ENCODE results near the gene LIN7C.
"Not testable (repeated sequence)": the region's sequence is repeated elsewhere in the genome, so short reads cannot be mapped to it uniquely, and the experiment has no call there.

Gene LIN7C

DNA sequence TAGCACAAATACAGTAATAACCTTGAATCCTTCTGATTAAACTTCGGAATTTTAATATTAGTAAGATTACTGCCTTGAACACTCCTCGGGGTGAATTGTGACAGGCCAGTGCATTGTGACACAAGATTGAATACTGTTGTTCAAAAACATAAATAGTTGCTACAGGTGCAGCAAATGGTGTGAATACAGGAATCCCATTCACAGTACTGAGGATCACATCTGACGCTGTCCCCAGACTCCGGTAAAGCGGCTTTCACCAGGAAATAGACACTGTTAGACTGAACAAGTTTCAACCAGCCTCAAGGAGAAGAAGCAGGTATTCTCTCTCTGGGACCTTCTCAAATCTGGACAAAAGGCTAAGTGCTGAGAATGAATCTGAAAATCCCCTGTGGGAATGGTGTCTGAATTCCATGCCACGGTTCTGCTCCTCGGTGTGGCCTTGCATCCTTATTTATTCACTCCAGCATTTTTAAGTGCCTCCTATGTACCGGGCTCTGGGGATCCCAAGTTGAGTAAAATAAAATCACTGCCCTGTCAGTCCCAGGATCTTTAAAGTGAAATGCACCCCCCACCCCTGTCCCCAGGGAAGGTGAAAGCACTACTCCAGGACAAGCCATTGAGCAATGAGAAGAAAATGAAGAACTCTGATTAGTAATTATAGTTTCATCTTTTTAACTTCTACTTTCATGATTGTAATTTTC, 37.4 kb downstream of the LIN7C start:
- DNase-seq: no peak

DNA sequence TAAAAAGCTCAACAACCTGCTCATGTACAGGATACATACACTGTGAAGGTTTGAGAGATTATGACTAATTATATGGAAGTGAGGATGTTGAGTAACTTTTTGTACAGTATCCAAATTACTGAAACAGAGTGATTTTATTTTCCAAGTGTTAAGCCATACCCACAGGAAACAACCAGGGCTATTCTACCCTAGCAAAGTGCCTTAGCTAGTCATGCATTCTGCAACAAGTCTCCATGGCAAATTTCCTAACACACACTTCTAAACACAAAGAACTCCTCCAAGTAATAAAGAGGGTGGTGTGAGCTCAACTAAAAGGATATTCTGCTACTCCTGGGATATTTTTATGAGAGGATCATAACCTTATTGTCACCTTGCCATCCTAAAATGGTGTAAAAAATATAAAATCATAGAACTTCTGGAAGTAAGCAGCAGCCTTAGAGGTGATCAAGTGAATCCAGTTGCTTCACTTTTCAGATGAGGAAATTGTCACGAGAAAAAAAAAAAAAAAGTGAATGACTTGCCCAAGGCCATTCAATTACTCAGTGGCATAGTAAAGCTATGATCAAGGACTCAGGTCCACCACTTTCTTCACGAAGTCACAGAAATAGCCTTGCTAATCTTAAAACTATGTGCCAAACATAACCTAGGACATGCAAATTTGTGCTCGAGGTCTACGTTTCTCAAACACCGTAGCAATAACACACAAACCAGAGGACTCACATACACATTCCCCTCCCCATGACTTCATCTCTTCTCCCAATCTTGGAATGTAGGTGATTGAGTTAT, 38.2 kb downstream of the LIN7C start:
- no peak for DNase-seq

DNA sequence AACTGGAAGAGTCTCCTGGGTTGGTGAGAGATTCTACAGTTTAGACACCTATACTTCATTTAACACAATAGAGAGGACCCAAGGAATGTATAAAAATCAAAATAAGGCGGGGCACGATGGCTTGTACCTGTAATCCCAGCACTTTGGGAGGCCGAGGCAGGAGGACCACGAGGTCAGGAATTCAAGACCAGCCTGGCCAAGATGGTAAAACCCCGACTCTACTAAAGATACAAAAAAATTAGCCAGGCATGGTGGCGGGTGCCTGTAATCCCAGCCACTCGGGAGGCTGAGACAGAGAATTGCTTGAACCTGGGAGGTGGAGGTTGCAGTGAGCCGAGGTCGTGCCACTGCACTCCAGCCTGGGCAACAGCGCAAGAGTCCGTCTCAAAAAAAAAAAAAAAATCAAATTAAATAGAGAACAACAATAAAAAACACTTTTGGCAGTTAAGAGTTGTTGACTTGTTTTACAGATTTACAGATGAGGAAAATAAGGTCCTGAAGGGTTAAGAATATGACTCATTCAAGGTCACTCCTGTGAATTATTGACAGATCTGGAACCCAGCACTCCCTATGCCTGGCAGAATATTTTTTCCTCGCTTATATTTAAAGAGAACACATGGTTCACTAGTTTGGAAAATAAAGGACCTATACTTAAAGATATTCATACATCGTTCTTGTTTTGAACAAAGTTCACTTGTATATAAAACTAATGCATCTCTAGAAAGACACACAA, 39.2 kb downstream of the LIN7C start:
- no peak for DNase-seq

DNA sequence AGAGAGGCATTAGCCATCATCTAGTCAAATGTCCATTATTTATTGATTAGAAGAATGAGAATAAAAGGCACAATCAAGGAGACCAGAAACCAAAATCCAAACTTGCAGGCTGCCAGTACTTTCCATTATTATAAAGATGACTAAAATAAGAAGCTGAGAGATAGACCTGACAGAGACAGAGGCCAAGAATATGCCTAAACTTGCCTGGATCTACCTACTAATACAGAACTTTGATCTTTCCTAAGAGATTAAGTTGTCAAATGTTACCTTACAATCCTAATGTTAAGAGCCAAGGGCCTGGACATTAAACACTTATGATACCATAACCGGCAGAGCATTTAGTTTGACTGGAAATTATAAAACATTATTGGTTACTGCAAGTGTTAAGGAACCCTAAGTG, 40.2 kb downstream of the LIN7C start:
- DNase-seq: no peak

DNA sequence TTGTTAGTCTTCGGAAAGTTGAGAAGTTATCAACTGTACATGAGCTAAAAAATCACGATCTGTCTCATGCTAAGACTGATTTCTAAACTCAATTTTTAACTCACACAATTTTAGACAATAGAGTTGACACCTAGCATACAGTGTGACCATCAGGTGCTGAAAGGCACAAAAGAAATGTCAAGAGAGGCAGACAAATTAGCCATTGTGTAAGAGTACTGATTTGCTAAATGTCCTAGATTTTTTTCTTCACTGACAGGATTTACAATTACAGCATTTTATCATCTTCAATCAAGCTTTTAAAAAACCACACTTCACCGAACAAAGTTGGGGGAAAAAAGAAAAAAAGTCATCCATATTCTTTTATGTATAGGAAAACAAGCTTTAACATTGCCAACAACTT, 40.9 kb downstream of the LIN7C start:
- no peak for DNase-seq

DNA sequence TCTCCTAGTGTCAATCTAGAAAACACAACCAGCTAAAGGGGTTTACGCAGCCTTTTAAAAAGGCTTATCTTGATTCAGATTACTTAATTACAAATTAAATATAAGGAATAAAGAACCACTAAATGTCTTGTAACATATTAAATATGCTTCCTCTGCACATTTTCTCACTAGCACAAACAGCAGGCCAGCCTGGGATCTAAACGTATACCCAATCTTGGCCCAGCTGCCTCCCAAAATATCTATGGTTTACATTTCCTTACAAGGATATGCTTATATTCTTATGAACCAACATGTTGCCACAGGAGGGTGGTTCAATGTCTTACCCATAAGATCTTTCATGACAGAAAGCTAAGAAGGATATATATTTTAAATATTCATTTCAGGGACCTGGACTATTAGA, 41.7 kb downstream of the LIN7C start:
- no peak for DNase-seq

DNA sequence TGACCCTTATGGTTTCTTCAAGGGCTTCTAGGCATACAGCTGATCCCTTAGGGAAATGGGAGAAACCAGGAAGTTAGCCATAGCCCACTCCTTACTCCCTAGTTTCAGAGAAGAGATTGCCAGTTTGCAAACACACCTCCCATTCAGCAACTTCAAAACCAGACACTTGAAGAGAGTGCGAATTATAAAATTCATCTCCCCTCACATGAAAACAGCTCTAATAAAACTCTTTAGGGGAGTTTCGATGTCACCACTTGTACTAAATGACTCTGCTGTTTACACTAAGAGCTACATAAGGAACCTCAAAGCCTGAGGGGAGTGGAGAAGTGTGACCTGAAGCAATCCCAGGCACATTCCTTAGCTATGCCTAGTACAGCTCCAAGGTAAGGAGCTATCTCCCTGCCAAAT, 42.3 kb downstream of the LIN7C start:
- DNase-seq: no peak

DNA sequence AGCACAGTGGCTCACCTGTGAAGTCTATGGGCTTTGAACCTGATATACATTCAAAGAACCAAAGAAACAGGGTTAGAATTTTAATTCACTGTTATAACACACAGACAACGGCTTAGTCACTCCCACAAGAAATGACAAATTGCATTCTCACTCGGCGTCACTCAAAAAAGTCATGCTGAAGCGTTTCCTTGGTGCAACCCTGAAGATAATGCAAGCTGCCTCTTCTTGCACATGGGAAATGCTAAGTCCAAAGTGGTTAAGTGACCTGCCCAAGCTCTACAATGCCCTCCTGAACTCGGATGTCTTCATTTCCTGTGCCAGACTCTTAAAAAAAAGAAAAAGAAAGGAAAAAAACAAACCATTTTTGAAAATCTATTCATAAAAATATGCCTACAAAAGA, 44.0 kb downstream of the LIN7C start:
- DNase-seq: no peak

DNA sequence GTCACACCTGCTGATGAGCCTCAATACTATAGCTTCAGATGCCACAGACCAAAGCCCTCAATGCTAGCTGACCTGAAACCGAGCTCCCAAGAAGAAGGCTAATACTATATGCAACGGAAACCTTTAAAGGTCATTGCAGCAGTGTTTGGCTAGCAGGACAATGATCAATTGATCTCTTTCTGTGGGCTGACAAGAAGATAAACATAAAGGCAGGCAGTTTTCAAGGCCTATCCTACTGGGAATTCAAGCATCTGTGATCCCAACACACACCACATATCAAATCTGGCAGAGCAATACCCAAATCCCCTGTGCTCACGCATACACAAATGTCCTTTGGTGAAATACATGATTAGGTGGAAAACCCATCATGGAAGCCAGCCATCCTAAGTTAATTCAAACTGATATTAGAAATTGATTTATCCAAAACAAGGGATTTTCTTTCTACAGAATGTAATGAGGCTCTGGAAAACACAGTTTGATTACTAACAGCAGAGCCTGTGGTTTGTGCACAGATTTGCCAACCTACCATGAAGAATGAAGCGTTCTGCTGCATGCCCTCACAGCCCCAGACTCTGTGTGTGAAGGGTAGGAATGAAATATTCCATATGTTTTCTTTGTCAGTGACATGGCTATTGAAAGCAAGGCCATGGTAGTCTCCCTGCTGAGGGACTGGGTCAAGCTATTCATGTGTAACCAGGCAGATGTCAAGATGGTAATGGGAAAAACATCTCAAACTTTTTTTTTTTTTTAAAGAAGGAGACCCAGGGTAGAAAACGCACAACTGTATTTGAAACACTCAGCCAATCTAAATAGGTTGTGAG, 46.2 kb downstream of the LIN7C start:
- no peak for DNase-seq

DNA sequence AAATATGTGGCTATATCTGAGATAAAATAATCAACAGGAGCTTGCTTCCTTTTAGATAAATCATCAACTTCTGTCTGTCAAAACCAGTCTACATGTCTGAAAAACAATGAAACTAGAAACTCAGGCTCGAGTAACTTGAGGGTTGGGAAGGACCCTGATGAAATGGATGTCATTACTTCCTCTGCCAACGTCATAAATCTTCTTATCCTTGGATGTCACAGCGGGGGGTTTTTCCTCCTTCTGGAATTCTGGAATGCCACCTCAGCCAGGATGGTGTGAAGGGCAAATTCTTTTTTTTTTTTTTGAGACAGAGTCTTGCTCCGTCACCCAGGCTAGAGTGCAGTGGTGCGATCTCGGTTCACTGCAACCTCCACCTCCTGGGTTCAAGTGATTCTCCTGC, 47.4 kb downstream of the LIN7C start:
- no peak for DNase-seq

DNA sequence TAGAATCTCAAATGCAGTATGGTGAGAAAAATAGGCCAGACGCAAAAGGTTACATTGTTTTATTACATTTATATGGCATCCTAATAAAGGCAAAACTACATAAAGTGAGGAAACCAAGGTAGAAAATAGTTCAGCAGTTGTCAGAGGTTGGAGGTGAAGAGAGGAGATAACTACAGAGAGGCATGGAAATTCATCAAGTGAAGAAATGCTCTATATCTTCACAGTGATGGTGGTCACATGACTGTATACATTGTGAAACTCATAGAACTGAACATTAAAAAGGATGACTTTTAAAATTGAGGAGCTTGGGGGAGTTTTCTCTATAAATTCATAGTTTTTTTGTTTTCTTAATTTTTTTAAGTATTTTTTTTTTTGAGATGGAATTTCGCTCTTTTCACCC, 48.4 kb downstream of the LIN7C start:
- DNase-seq: no peak

DNA sequence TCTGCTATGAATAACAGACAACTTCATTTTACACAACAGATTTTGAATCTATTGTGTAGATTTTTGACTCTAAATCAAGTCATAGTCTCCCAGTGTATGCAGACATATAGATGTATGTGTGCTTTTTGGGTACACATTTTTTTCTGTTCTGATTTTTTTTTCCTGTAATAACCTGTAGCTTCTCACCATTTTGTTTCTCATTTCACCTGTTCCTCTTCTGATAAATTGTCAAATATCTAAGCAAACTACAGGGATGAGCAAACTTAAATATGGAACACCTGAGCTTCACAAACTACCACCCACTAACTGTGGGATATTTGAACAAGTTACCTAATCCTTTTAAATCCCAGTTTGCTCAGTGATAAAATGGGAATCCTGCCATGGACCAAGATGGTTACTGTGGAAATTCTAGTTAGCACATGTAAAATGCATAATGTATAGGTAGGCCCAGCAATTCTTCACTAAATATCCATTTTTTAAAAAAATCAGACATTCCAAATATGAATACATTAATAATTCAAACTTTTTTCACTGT, 49.7 kb downstream of the LIN7C start:
- no peak for DNase-seq

DNA sequence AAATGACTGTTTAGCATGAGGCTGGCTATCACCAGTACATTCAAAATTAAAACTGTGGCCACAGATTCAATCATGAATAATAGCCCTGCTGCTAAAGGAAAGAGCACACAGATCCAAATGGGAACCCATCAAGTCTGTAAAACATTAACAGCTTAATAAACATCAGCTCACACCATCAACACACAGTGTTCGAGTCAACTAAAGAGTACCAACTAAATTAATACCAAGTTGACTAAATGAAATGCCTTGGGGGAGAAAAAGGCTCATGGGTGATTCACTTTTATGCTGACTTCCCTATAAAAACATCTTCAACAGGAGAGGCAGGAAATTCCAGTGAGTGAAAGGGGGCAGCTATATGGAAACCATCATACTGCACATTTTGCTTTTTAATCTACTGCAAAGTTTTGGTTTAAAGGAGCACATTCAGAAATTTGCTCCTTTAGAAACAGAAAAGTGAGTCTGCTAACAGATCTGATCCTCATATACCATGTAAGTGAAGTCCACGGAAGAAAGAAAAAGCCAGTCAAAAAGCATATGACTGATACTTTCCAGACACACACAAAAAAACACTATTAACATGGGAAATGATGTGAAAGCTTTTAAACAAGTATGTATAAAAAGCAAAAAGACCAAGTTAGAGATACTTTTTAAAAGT, 50.3 kb downstream of the LIN7C start:
- no peak for DNase-seq

DNA sequence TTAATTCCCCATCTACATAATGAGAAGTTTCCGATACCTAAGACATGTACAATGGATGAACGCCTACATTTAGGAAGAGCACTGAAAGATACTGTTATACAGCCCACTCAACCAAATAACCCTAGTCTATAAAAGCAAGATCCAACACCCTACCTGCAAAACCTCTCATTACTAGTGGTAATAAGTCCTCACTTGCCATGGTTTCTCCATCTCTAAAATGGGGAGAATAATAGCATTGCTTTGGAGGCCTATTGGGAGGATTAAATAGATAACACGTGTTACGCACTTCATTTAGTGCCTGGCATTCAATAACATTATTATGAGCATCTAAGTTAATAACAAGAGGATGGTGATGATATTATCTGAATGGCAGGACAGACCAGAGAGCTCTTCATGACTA, 50.9 kb downstream of the LIN7C start:
- DNase-seq: no peak

DNA sequence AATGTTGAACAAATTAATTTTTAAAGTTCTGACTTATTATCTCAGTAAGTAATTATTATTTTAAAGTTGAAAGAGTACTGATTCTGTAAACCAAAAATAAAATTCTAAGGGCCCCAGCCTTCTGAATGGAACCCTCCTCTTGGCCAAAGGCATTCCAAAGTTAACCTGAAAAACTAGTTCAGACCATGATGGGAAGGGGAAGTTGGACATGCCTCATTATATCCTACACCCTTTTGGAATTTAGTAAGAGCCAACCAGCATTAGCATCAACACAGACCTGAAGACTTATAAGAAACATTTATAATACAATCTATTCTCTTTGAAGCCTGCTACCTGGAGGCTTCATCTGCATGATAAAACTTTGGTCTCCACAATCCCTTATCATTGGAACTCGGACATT, 52.9 kb downstream of the LIN7C start:
- no peak for DNase-seq

DNA sequence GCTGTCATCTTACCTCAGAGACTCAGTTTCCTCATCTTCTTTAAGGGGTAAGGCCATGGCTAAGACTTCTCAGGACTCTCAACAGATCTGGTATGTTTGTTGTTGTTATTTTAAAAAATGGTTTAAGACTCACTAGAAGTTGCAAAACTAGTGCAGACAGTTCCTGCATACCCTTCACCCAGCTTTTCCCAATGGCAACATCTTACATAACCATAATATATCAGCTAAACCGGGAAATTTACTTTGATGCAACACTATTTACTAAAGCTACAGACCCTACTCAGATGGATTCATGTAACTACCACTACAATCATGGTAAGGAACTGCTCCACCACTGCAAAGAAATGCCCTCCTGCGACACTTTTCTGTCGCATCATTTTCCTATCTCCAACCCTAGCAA, 54.4 kb downstream of the LIN7C start:
- DNase-seq: no peak

DNA sequence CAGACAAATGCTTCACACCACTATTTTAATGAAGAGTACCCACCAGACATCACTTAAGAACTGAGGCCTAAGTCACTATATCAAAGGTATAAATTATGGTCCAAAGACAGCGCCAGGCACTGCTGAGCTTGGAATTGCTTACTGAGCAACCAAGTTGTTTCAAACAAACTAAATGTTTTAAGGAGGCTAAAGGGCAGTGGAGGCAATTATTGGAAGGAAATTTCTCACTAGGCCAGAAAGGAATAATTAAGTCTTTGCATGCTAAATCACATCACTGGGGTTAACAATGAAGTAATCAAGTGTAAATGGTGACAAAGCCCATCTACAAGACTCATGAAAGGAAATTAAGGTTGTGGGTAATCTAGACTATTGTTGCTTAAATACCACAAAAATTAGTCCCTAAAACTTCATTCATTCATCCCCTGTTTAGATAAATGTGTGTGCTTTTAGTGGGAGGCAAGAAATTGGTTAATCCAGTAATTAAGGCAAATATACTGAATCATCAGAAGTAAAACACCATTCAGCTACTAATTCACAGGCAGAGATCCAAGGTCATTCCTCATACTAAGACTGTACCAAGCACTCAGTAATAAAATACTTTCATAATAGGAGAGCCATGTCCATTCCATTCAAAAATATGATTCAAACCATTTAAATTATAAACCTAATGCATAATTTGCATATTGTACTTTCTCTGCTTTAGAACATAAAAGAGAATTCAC, 55.2 kb downstream of the LIN7C start:
- no peak for DNase-seq

DNA sequence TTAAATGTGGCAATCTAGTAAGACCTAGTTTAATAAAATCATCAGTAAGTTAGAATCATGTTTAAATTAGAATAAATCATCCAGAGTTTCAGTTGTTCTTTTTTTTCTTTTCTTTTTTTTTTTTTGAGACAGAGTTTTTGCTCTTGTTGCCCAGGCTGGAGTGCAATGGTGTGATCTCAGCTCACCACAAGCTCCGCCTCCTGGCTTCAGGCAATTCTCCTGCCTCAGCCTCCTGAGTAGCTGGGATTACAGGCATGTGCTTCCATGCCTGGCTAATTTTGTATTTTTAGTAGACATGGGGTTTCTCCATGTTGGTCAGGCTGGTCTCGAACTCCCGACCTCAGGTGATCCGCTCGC, 58.4 kb downstream of the LIN7C start:
- DNase-seq: not testable (repeated sequence)

DNA sequence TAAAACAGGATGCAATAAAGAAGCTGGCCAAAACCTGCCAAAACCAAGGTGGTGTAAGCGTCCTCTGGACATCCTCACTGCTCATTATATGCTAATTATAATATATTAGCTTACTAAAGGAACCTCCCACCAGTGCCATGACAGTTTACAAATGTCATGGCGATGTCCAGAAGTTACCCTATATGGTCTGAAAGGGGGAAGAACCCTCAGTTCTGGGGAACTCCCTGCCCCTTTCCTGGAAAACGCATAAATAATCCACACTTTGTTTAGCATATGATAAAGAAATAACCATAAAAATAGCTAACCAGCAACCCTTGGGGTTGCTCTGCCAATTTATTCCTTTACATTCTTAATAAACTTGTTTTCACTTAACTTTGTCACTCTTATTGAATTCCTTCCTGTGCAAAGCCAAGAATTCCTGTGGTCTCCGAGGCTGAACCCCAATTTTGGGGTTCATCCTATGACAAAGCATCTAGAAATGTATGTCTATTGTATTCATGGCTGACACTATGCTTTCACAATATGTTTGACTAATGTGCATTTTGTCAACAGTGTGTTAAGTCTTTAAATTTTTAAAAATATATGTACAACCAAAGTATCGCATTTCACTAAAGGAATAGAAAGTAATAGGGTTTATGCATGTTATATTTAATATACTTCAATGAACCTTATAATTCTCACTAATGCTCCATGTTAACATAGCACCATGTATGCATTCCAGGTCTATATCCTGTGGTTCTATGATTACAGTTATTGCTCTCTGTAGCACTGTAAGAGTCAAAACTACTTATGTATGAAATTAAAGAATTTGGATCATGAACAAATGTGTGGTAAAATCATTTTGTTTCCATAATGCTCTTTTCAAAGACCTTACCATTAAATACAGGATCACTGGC, 59.0 kb downstream of the LIN7C start:
- no peak for DNase-seq

DNA sequence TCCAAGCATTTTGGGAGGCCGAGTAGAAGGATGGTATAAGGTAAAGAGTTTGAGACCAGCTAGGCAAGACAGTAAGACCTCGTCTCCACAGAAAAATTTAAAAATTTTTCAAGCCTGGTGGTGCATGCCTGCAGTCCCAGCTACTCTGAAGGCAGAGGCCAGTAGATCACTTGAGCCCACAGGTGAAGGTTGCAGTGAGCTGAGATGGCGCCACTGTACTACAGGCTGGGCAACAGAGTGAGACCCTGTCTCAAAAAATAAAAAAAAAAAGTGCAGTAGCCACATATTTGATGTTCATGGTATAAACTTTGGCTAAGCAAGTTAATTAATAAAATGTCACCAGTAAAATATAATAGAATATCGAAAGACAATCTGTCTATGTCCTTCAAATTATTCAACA, 60.9 kb downstream of the LIN7C start:
- no peak for DNase-seq

DNA sequence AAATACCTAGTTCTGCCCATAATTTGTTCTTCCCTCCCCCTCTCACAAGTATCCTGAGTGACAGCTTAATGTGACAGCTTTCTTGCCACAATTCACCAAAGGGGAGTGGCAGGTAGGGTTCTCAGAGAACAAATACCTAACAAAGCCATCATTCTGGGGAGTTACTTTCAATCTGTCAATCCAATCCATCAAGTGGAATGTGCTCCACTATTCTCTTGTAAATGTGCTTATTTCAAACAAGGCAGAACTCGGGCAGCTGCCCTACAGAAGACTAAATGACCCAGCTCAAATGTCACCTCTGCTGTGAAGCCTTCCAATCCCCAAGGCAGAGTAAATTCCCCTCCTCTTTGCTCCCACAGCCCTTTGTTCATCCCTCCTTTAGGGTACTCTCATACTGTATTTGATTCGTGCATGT, 61.8 kb downstream of the LIN7C start:
- DNase-seq: no peak

Data from RPMI8226 (cell line).